HepG2 (cell line): ENCODE results near the gene IFNG-AS1. TPM values are rescaled to one million over a fixed set of nuclear protein-coding genes. Genes with fewer than 3 reads are reported as not detected.

Source experiments
- MED8 ChIP-seq: sonication (generic); formaldehyde crosslinking; IDR thresholded peaks from 2 replicates; pipeline ENCODE4 v1.8.1; 2023; ENCODE audit warnings: mild to moderate bottlenecking, missing genetic modification reagents; ENCODE audit not compliant: insufficient replicate concordance
- MXD1 ChIP-seq: sonication (generic); formaldehyde crosslinking; IDR thresholded peaks from 2 replicates; pipeline ENCODE4 v1.4.0; 2020; ENCODE audit warnings: mild to moderate bottlenecking, missing genetic modification reagents
- SP5 ChIP-seq: IDR thresholded peaks from 2 replicates; pipeline ENCODE4 v1.6.1; 2016; ENCODE audit warnings: low read depth, borderline replicate concordance
- TEF ChIP-seq: sonication (generic); formaldehyde crosslinking; IDR thresholded peaks from 2 replicates; pipeline ENCODE4 v1.5.0; 2020; ENCODE audit warnings: missing genetic modification reagents
- polyA plus RNA-seq, 8 experiments: library from polyadenylated mRNA; depleted of rRNA in 3 of 8; stranded (reverse) in 7 of 8; unstranded in 1 of 8; fragments of >200 nt; fragmentation: Illumina TruSeq in 4 of 8; extraction: Trizol in 4 of 8; gene quantifications; 2 replicates each; pipeline versions ENCODE4 v1.2.1 to v1.2.3, GENCODE V29; 2011 to 2016; ENCODE audit warnings: low read depth in 4 of 8, missing spikeins in 1 of 8, mixed read lengths in 1 of 8; ENCODE audit not compliant: insufficient read depth in 1 of 8
- total RNA-seq, 5 experiments: library from RNA; depleted of rRNA; stranded (reverse); fragments of >200 nt; fragmentation: Illumina TruSeq; extraction: Trizol; gene quantifications; 2 replicates each; pipeline ENCODE4 v1.2.3, GENCODE V29; 2016; ENCODE audit warnings: low read depth in 1 of 5
- TF ChIP-seq, protein P1 (sequence below): sonication (generic); formaldehyde crosslinking; IDR thresholded peaks from 2 replicates; pipeline ENCODE4 v1.4.0; 2020; ENCODE audit warnings: missing genetic modification reagents
- TF ChIP-seq, protein P2 (sequence below): sonication (generic); formaldehyde crosslinking; IDR thresholded peaks from 2 replicates; pipeline ENCODE4 v1.4.0; 2020; ENCODE audit warnings: missing genetic modification reagents, borderline replicate concordance
- TF ChIP-seq, protein P3 (sequence below): sonication (generic); formaldehyde crosslinking; IDR thresholded peaks from 2 replicates; pipeline ENCODE4; 2020; ENCODE audit warnings: missing genetic modification reagents, mild to moderate bottlenecking, borderline replicate concordance

Gene IFNG-AS1
- total and polyA plus RNA-seq, 2 of the 13 experiments (the other 11 are each of a cell fraction or from before 2014, with no cell fraction given) = not detected

DNA sequence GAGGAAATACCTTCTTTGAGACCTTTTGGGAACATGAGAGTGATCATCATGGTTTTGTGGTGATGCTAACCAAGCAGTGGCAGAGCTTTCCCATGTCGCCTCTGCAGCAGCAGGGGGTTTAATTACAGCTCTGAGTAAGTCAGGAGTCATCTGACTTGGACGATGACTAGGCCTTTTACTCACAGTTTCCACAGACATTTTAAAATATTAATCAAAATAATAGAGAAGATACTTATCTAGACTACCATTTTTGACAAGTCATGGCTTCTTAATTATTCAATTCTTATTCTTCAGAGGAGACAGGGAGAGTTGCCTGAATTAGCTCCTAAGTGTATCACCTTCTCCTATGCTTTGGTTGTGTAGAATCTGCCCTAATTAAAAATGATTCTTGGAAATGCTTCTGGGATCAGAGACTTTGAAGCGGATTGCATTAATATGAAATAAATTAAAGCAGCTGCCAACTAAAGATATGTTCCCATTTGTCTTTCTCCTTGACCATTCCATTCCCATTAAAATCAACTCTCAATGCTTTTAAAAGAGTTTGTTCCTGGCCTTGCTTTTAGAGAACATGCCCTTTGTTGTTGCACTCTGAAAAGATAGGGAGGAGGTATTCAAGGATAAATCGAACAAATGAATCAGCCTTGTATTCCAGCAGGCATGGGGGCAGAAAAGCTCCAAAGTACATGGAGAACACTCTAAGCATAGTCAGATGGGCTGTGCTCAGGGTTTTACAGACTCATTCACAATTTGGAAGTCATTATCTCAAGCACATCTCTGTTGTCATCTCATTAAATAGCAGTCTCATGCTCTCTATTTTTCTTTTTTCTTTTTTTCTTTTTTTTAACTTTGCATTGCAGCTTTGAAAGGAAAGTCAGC is 7.7 kb upstream of the IFNG-AS1 start (continued):
- TF ChIP-seq MXD1 = no peak
- TF ChIP-seq, protein P1, sequence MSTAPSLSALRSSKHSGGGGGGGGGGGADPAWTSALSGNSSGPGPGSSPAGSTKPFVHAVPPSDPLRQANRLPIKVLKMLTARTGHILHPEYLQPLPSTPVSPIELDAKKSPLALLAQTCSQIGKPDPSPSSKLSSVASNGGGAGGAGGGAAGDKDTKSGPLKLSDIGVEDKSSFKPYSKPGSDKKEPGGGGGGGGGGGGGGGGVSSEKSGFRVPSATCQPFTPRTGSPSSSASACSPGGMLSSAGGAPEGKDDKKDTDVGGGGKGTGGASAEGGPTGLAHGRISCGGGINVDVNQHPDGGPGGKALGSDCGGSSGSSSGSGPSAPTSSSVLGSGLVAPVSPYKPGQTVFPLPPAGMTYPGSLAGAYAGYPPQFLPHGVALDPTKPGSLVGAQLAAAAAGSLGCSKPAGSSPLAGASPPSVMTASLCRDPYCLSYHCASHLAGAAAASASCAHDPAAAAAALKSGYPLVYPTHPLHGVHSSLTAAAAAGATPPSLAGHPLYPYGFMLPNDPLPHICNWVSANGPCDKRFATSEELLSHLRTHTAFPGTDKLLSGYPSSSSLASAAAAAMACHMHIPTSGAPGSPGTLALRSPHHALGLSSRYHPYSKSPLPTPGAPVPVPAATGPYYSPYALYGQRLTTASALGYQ (CRISPR knock-in tag) = no peak
- TF ChIP-seq, protein P2, sequence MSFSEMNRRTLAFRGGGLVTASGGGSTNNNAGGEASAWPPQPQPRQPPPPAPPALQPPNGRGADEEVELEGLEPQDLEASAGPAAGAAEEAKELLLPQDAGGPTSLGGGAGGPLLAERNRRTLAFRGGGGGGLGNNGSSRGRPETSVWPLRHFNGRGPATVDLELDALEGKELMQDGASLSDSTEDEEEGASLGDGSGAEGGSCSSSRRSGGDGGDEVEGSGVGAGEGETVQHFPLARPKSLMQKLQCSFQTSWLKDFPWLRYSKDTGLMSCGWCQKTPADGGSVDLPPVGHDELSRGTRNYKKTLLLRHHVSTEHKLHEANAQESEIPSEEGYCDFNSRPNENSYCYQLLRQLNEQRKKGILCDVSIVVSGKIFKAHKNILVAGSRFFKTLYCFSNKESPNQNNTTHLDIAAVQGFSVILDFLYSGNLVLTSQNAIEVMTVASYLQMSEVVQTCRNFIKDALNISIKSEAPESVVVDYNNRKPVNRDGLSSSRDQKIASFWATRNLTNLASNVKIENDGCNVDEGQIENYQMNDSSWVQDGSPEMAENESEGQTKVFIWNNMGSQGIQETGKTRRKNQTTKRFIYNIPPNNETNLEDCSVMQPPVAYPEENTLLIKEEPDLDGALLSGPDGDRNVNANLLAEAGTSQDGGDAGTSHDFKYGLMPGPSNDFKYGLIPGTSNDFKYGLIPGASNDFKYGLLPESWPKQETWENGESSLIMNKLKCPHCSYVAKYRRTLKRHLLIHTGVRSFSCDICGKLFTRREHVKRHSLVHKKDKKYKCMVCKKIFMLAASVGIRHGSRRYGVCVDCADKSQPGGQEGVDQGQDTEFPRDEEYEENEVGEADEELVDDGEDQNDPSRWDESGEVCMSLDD (CRISPR knock-in tag) = no peak
- TF ChIP-seq, protein P3, sequence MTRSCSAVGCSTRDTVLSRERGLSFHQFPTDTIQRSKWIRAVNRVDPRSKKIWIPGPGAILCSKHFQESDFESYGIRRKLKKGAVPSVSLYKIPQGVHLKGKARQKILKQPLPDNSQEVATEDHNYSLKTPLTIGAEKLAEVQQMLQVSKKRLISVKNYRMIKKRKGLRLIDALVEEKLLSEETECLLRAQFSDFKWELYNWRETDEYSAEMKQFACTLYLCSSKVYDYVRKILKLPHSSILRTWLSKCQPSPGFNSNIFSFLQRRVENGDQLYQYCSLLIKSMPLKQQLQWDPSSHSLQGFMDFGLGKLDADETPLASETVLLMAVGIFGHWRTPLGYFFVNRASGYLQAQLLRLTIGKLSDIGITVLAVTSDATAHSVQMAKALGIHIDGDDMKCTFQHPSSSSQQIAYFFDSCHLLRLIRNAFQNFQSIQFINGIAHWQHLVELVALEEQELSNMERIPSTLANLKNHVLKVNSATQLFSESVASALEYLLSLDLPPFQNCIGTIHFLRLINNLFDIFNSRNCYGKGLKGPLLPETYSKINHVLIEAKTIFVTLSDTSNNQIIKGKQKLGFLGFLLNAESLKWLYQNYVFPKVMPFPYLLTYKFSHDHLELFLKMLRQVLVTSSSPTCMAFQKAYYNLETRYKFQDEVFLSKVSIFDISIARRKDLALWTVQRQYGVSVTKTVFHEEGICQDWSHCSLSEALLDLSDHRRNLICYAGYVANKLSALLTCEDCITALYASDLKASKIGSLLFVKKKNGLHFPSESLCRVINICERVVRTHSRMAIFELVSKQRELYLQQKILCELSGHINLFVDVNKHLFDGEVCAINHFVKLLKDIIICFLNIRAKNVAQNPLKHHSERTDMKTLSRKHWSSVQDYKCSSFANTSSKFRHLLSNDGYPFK (CRISPR knock-in tag) = no peak
- no peak for TF ChIP-seq TEF (CRISPR knock-in tag)
- TF ChIP-seq SP5 = no peak
- TF ChIP-seq MED8 (CRISPR knock-in tag) = no peak
